ENCODE measurements around the gene ASZ1. TPM values are rescaled to one million over a fixed set of nuclear protein-coding genes. Genes with fewer than 3 reads are reported as not detected.
"Not testable (repeated sequence)": the region's sequence is repeated elsewhere in the genome, so short reads cannot be mapped to it uniquely, and the experiment has no call there.

Gene ASZ1, protein sequence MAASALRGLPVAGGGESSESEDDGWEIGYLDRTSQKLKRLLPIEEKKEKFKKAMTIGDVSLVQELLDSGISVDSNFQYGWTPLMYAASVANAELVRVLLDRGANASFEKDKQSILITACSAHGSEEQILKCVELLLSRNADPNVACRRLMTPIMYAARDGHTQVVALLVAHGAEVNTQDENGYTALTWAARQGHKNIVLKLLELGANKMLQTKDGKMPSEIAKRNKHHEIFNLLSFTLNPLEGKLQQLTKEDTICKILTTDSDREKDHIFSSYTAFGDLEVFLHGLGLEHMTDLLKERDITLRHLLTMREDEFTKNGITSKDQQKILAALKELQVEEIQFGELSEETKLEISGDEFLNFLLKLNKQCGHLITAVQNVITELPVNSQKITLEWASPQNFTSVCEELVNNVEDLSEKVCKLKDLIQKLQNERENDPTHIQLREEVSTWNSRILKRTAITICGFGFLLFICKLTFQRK
- total RNA-seq (ENCODE audit: unreplicated experiment): not detected
- long read RNA-seq: 0 reads

DNA sequence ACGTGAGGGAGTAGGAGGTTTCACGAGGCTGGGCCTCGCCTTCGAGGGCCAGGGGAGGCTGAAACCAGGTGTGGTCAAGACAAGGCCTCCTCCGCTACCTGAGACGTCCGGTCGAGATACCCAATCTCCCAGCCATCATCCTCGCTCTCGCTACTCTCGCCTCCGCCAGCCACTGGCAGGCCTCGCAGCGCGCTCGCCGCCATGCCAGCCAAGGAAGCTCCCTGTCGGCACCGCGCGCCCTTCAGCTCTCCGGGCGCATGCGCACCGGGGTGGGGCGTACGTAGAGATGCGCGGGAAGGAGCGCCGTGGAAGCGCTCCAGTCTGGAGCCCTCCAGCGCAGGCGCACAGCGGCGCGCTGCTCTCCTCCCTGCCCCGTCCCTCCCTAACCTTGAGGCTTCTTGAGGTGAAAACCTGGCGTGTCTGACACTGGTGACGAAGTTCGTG lies at the start of gene ASZ1:
Gene ASZ1 (minus strand): TSS at position 236 of the 444 bp plus-strand sequence. CDS start 33 bp downstream, at position 203.
- H3K36me3 Mint-ChIP-seq (ENCODE audit: unreplicated experiment): no peaks in the 10 kb centered on the region
- no peak within 1 kb of the TSS for H3K27ac Mint-ChIP-seq (ENCODE audit: unreplicated experiment)
- no peak within 1 kb of the TSS for H3K4me3 Mint-ChIP-seq (ENCODE audit: unreplicated experiment)
- no peaks in the 10 kb centered on the region for H3K9me3 Mint-ChIP-seq (ENCODE audit: unreplicated experiment)
- no peak for DNase-seq
- H3K27me3 Mint-ChIP-seq (ENCODE audit: unreplicated experiment): no peaks in the 10 kb centered on the region
- no peaks in the 10 kb centered on the region for H3K4me1 Mint-ChIP-seq (ENCODE audit: low read depth, unreplicated experiment)
- TF ChIP-seq, protein P1, sequence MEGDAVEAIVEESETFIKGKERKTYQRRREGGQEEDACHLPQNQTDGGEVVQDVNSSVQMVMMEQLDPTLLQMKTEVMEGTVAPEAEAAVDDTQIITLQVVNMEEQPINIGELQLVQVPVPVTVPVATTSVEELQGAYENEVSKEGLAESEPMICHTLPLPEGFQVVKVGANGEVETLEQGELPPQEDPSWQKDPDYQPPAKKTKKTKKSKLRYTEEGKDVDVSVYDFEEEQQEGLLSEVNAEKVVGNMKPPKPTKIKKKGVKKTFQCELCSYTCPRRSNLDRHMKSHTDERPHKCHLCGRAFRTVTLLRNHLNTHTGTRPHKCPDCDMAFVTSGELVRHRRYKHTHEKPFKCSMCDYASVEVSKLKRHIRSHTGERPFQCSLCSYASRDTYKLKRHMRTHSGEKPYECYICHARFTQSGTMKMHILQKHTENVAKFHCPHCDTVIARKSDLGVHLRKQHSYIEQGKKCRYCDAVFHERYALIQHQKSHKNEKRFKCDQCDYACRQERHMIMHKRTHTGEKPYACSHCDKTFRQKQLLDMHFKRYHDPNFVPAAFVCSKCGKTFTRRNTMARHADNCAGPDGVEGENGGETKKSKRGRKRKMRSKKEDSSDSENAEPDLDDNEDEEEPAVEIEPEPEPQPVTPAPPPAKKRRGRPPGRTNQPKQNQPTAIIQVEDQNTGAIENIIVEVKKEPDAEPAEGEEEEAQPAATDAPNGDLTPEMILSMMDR (IDR thresholded peaks at IDR 0.05; ENCODE audit: partially characterized antibody, unreplicated experiment): no peak

DNA sequence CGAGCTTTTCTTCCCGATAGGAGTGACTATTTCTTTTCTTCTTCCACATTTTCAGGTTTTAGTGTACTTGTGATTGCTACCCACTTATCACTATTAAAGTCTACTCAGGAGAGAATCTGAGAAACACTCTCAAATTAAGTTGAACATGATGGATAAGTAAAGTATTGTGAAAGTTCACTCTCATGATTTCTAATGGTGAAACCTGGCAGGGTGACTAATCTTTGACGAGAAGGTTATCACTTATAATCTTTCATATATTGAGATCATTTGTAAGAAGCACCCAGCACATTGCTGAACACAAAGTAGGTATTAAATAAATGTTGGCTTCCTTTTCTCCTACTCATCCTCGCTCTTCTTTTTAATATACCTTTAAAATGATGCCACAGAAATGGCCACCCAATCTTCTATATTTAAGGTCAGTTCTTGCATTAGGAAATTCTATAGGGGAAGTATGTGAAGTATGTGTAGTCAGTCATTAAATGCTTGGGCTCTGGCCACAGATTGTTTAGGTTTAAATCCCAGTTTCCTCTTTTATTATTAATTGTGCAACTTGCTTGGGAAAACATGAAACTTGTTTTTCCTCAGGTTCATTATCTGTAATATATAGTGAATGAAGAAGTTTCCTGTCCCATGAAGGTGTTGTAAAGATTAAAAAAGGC lies 49.4 kb upstream of the ASZ1 start:
- Mint-ChIP-seq H3K4me3 (ENCODE audit: unreplicated experiment) (no peak overlapping the region), H3K27ac (ENCODE audit: unreplicated experiment) (no peak overlapping the region), H3K27me3 (ENCODE audit: unreplicated experiment) (peaks cover 11% of the 10 kb centered on the region), H3K36me3 (ENCODE audit: unreplicated experiment) (no peaks in the 10 kb centered on the region), H3K9me3 (ENCODE audit: unreplicated experiment) (no peaks in the 10 kb centered on the region), H3K4me1 (ENCODE audit: low read depth, unreplicated experiment) (no peaks in the 10 kb centered on the region)
- TF ChIP-seq, protein P1 (IDR thresholded peaks at IDR 0.05; ENCODE audit: partially characterized antibody, unreplicated experiment): no peak
- no peak for DNase-seq

DNA sequence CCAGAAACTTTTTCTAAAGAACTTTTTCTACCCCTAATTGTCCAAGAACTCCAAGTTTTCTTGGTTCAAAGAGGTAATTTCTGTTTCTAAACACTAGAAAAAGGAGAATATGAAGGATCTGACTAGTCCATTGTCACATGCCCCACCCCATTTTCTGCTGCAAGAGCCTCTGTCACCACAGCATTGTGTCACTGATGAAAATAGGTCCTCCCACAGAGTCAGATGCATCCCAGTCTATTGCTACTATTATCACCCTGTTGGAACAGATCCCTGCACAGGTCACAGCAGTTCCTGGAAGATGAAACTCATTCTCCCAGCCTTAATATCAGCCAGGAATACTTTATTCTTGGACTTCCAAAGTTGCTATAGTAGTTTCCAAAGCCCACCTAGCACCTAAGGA lies 45.0 kb upstream of the ASZ1 start:
- TF ChIP-seq, protein P1 (IDR thresholded peaks at IDR 0.05; ENCODE audit: partially characterized antibody, unreplicated experiment): no peak
- H3K4me3 Mint-ChIP-seq (ENCODE audit: unreplicated experiment): no peak overlapping the region
- H3K27me3 Mint-ChIP-seq (ENCODE audit: unreplicated experiment): peaks cover 2% of the 10 kb centered on the region
- no peak for DNase-seq
- H3K27ac Mint-ChIP-seq (ENCODE audit: unreplicated experiment): no peak overlapping the region
- no peaks in the 10 kb centered on the region for H3K4me1 Mint-ChIP-seq (ENCODE audit: low read depth, unreplicated experiment)
- H3K36me3 Mint-ChIP-seq (ENCODE audit: unreplicated experiment): no peaks in the 10 kb centered on the region
- H3K9me3 Mint-ChIP-seq (ENCODE audit: unreplicated experiment): no peaks in the 10 kb centered on the region

DNA sequence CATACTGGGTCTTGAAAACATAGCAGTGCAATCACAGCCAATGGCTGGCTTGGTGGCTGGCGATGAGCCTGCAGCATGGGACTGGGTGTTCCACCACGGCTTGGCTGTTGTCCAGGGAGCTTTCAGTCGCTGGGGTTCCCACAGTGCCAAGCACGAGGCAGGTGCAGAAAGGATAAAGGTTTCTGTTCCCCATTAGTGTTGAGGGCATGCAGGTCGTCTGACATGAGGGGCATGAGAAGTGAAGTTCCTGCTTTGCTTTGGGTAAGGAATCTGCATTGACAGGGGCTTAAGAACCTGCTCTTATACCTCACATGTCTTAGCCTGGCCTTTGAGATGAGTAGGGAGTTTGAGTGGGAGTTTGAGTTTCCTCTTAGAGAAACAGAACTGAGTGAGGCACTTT lies 43.5 kb upstream of the ASZ1 start:
- peaks cover 2% of the 10 kb centered on the region for H3K27me3 Mint-ChIP-seq (ENCODE audit: unreplicated experiment)
- TF ChIP-seq, protein P1 (IDR thresholded peaks at IDR 0.05; ENCODE audit: partially characterized antibody, unreplicated experiment): no peak
- no peak overlapping the region for H3K27ac Mint-ChIP-seq (ENCODE audit: unreplicated experiment)
- no peaks in the 10 kb centered on the region for H3K9me3 Mint-ChIP-seq (ENCODE audit: unreplicated experiment)
- DNase-seq: no peak
- H3K4me1 Mint-ChIP-seq (ENCODE audit: low read depth, unreplicated experiment): no peaks in the 10 kb centered on the region
- H3K4me3 Mint-ChIP-seq (ENCODE audit: unreplicated experiment): no peak overlapping the region
- H3K36me3 Mint-ChIP-seq (ENCODE audit: unreplicated experiment): no peaks in the 10 kb centered on the region

DNA sequence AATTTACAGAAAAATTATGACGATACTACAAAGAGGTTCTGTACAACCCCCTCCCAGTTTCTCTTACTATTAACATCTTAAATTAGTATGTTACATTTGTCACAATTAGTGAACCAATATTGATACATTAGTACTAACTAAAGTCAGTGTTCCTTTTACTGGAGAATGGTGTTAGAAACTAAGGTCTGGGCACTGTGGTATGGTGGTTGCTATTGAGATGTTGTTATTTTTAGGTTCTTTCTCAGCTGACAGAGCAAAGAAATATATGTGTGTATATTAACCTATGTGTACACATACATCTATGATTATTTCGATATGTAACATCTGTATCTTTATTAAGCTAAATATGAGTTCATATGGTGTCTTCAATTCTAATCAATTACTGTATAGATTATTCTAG lies 40.9 kb upstream of the ASZ1 start:
- Mint-ChIP-seq H3K36me3 (ENCODE audit: unreplicated experiment) (no peaks in the 10 kb centered on the region), H3K4me1 (ENCODE audit: low read depth, unreplicated experiment) (no peaks in the 10 kb centered on the region), H3K4me3 (ENCODE audit: unreplicated experiment) (no peak overlapping the region), H3K27me3 (ENCODE audit: unreplicated experiment) (peaks cover 2% of the 10 kb centered on the region), H3K27ac (ENCODE audit: unreplicated experiment) (no peak overlapping the region), H3K9me3 (ENCODE audit: unreplicated experiment) (no peaks in the 10 kb centered on the region)
- DNase-seq: no peak
- TF ChIP-seq, protein P1 (IDR thresholded peaks at IDR 0.05; ENCODE audit: partially characterized antibody, unreplicated experiment): no peak

DNA sequence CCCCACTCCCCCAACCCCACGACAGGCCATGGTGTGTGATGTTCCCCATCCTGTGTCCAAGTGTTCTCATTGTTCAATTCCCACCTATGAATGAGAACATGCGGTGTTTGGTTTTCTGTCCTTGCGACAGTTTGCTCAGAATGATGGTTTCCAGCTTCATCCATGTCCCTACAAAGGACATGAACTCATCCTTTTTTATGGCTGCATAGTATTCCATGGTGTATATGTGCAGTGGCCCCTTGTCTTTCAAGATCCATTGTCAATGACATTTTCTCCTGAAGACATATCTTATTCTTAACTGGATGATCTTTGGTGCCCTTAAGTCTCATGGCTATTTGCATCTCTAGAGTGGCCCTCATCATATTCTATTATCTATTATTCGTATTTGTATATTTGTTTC lies 33.5 kb upstream of the ASZ1 start:
- H3K36me3 Mint-ChIP-seq (ENCODE audit: unreplicated experiment); H3K4me3 Mint-ChIP-seq (ENCODE audit: unreplicated experiment); H3K27ac Mint-ChIP-seq (ENCODE audit: unreplicated experiment); H3K9me3 Mint-ChIP-seq (ENCODE audit: unreplicated experiment); H3K4me1 Mint-ChIP-seq (ENCODE audit: low read depth, unreplicated experiment); DNase-seq; H3K27me3 Mint-ChIP-seq (ENCODE audit: unreplicated experiment): not testable (repeated sequence)
